Measurements from ENCODE around the gene RABL2B. TPM values are rescaled to one million over a fixed set of nuclear protein-coding genes. Genes with fewer than 3 reads are reported as not detected.
"Not testable (repeated sequence)": the region's sequence is repeated elsewhere in the genome, so short reads cannot be mapped to it uniquely, and the experiment has no call there.

Gene RABL2B
- total and polyA plus RNA-seq, 2 donors (not counting 3 experiments of a cell fraction or from before 2014, with no cell fraction given): 26.7 to 39.8 TPM

DNA sequence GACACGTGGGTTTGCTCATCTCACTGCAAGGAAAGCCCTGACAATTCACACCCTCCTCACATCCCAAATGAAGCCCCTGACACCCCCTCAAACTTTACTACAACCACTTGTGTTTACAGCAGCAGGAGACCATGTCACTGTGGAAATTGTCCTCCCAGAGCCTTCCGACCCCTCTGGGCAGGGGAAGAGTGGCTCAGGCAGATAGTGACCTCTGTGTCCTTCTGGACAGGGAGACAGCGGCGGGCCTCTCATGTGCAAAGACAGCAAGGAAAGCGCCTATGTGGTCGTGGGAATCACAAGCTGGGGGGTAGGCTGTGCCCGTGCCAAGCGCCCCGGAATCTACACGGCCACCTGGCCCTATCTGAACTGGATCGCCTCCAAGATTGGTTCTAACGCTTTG is 39.0 kb downstream of the RABL2B start:
- H2AFZ ChIP-seq (ENCODE audit: low read depth, low read length); CTCF ChIA-PET; H3K79me2 ChIP-seq (ENCODE audit: control insufficient read depth, insufficient read depth, low read length); DNase-seq (ENCODE audit: low read depth, low spot score); H3K27ac ChIP-seq (ENCODE audit: insufficient read depth, low read depth, low read length); H3K9me3 ChIP-seq (replicated peaks; ENCODE audit: control insufficient read depth, insufficient read depth, low read length); H3K4me1 ChIP-seq (ENCODE audit: control insufficient read depth, extremely low read depth, insufficient read depth, low read length); FAIRE-seq; H3K36me3 ChIP-seq (ENCODE audit: control insufficient read depth in 2 of 2, extremely low read depth in 1 of 2, insufficient read depth in 2 of 2, low read length in 2 of 2); H3K9ac ChIP-seq (replicated peaks; ENCODE audit: extremely low read depth, insufficient read depth, low read length); H3K4me3 ChIP-seq (replicated peaks in 1 of 3; ENCODE audit: insufficient read depth in 1 of 3, low read depth in 1 of 3, low read length in 3 of 3); dilution Hi-C loops (cut with MboI; ENCODE audit: extremely low pct_ligation_motif_present, low sequenced_read_pairs); H4K20me1 ChIP-seq (replicated peaks; ENCODE audit: control insufficient read depth, extremely low read depth, insufficient read depth, low read length); POLR2A ChIA-PET; H3K9me1 ChIP-seq (replicated peaks; ENCODE audit: control insufficient read depth, extremely low read depth, insufficient read depth, low read length); intact Hi-C loops (cut with micrococcal nuclease); H3K4me2 ChIP-seq (ENCODE audit: insufficient read depth, low read length); BruUV-seq (replicated peaks); H3K27me3 ChIP-seq (ENCODE audit: control insufficient read depth in 2 of 2, insufficient read depth in 2 of 2, low read length in 2 of 2): not testable (repeated sequence)

DNA sequence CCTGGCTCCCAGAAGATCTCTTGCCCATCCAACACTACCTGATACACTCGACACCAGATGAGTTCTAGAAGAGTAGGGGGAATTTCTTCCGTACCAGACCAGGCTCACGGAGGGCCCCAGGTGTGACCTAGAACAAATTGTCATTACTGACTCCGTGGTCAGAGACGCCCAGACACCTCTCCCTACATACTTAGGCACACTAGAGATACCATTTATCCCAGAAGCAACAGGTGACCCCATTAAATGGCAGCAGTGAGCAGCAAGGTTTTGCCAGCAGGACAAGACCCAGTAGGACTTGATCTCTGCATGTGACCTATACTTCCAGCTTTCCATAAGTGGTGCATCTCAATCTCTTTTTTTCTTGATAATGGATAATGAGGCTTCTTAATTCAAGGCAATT is 42.7 kb downstream of the RABL2B start:
- H3K4me1 ChIP-seq (ENCODE audit: control insufficient read depth, extremely low read depth, insufficient read depth, low read length); H4K20me1 ChIP-seq (replicated peaks; ENCODE audit: control insufficient read depth, extremely low read depth, insufficient read depth, low read length); POLR2A ChIA-PET; H3K36me3 ChIP-seq (ENCODE audit: control insufficient read depth in 2 of 2, extremely low read depth in 1 of 2, insufficient read depth in 2 of 2, low read length in 2 of 2); H3K27me3 ChIP-seq (ENCODE audit: control insufficient read depth in 2 of 2, insufficient read depth in 2 of 2, low read length in 2 of 2); H3K27ac ChIP-seq (ENCODE audit: insufficient read depth, low read depth, low read length); DNase-seq (ENCODE audit: low read depth, low spot score); H3K9me3 ChIP-seq (replicated peaks; ENCODE audit: control insufficient read depth, insufficient read depth, low read length); H3K79me2 ChIP-seq (ENCODE audit: control insufficient read depth, insufficient read depth, low read length); H3K4me3 ChIP-seq (replicated peaks in 1 of 3; ENCODE audit: insufficient read depth in 1 of 3, low read depth in 1 of 3, low read length in 3 of 3); CTCF ChIA-PET; dilution Hi-C loops (cut with MboI; ENCODE audit: extremely low pct_ligation_motif_present, low sequenced_read_pairs); BruUV-seq (replicated peaks); H3K9ac ChIP-seq (replicated peaks; ENCODE audit: extremely low read depth, insufficient read depth, low read length); H3K9me1 ChIP-seq (replicated peaks; ENCODE audit: control insufficient read depth, extremely low read depth, insufficient read depth, low read length); H2AFZ ChIP-seq (ENCODE audit: low read depth, low read length); FAIRE-seq; H3K4me2 ChIP-seq (ENCODE audit: insufficient read depth, low read length); intact Hi-C loops (cut with micrococcal nuclease): not testable (repeated sequence)

DNA sequence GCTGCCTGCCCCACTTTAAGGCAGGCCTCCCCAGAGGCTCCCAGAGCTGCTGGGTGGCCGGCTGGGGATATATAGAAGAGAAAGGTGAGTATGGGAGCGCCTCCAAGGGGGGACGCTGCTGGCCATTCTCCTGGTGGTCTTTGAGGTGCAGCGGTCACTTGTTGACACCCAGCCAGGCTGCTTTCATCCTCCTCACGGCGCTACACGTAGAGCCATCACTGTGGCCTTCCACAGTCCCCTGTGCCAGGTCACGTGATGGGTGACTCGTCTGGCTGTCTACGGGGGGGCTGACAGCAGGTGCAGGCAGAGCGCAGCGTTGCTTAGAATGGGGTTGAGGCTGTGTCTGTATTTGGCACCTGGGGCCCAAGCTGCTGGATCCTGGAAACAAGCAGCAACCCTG is 43.5 kb downstream of the RABL2B start:
- no peak for TF ChIP-seq FOS (IDR thresholded peaks at IDR 0.05; ENCODE audit: borderline replicate concordance, insufficient read depth, low read length)
- no peak for TF ChIP-seq EZH2 (IDR thresholded peaks at IDR 0.05; ENCODE audit: borderline replicate concordance, low read depth, low read length, severe bottlenecking)
- no peak for TF ChIP-seq POLR2AphosphoS5 (IDR thresholded peaks at IDR 0.05; ENCODE audit: insufficient read depth, low read depth, low read length)
- no peak for TF ChIP-seq JUN (IDR thresholded peaks at IDR 0.05; ENCODE audit: borderline replicate concordance, insufficient read depth, insufficient read length, low read depth)
- TF ChIP-seq, protein P1, sequence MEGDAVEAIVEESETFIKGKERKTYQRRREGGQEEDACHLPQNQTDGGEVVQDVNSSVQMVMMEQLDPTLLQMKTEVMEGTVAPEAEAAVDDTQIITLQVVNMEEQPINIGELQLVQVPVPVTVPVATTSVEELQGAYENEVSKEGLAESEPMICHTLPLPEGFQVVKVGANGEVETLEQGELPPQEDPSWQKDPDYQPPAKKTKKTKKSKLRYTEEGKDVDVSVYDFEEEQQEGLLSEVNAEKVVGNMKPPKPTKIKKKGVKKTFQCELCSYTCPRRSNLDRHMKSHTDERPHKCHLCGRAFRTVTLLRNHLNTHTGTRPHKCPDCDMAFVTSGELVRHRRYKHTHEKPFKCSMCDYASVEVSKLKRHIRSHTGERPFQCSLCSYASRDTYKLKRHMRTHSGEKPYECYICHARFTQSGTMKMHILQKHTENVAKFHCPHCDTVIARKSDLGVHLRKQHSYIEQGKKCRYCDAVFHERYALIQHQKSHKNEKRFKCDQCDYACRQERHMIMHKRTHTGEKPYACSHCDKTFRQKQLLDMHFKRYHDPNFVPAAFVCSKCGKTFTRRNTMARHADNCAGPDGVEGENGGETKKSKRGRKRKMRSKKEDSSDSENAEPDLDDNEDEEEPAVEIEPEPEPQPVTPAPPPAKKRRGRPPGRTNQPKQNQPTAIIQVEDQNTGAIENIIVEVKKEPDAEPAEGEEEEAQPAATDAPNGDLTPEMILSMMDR (IDR thresholded peaks at IDR 0.05; ENCODE audit: extremely low read depth in 1 of 2, insufficient read depth in 1 of 2, low read depth in 1 of 2, low read length in 2 of 2): no peak
- TF ChIP-seq GATA2 (IDR thresholded peaks at IDR 0.05; ENCODE audit: insufficient read depth, insufficient read length, low read depth, low read length): no peak
- no peak for TF ChIP-seq MYC (IDR thresholded peaks at IDR 0.05; ENCODE audit: low read depth, low read length)
- TF ChIP-seq, protein P2, sequence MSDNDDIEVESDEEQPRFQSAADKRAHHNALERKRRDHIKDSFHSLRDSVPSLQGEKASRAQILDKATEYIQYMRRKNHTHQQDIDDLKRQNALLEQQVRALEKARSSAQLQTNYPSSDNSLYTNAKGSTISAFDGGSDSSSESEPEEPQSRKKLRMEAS (IDR thresholded peaks at IDR 0.05; ENCODE audit: insufficient read depth, insufficient read length): no peak
- no peak for TF ChIP-seq POLR2A (IDR thresholded peaks at IDR 0.05; ENCODE audit: low read depth, low read length)
- ChIA-PET CTCF (no interaction called here), POLR2A (no interaction called here)
- BruUV-seq (replicated peaks): no TSS peak
- H3K27ac ChIP-seq (ENCODE audit: insufficient read depth, low read depth, low read length): no peak overlapping the region
- H4K20me1 ChIP-seq (replicated peaks; ENCODE audit: control insufficient read depth, extremely low read depth, insufficient read depth, low read length): no peaks in the 10 kb centered on the region
- no peaks in the 10 kb centered on the region for H3K36me3 ChIP-seq (ENCODE audit: control insufficient read depth in 2 of 2, extremely low read depth in 1 of 2, insufficient read depth in 2 of 2, low read length in 2 of 2)
- H3K9ac ChIP-seq (replicated peaks; ENCODE audit: extremely low read depth, insufficient read depth, low read length): no peak overlapping the region
- no peak overlapping the region for H2AFZ ChIP-seq (ENCODE audit: low read depth, low read length)
- H3K4me2 ChIP-seq (ENCODE audit: insufficient read depth, low read length): no peak overlapping the region
- H3K79me2 ChIP-seq (ENCODE audit: control insufficient read depth, insufficient read depth, low read length): no peaks in the 10 kb centered on the region
- no peak overlapping the region for H3K4me3 ChIP-seq (replicated peaks in 1 of 3; ENCODE audit: insufficient read depth in 1 of 3, low read depth in 1 of 3, low read length in 3 of 3)
- H3K4me1 ChIP-seq (ENCODE audit: control insufficient read depth, extremely low read depth, insufficient read depth, low read length): no peaks in the 10 kb centered on the region
- no peaks in the 10 kb centered on the region for H3K9me3 ChIP-seq (replicated peaks; ENCODE audit: control insufficient read depth, insufficient read depth, low read length)
- DNase-seq (ENCODE audit: low read depth, low spot score): no peak
- no peaks in the 10 kb centered on the region for H3K27me3 ChIP-seq (ENCODE audit: control insufficient read depth in 2 of 2, insufficient read depth in 2 of 2, low read length in 2 of 2)
- no peaks in the 10 kb centered on the region for H3K9me1 ChIP-seq (replicated peaks; ENCODE audit: control insufficient read depth, extremely low read depth, insufficient read depth, low read length)
- FAIRE-seq: no peak
- dilution Hi-C loops (cut with MboI; ENCODE audit: extremely low pct_ligation_motif_present, low sequenced_read_pairs) (no loop called here), intact Hi-C loops (cut with micrococcal nuclease) (no loop called here)
